Renal cortex interstitium (tissue), 11 donors: Measurements from ENCODE around the gene TMCC1. TPM values are rescaled to one million over a fixed set of nuclear protein-coding genes. Genes with fewer than 3 reads are reported as not detected.

ENCODE experiments used
- DNase-seq, 11 donors: peaks; one replicate each; pipeline ENCODE4 v3.0.0-alpha.2; 2013; ENCODE audit warnings: low read depth in 9 of 11, low spot score in 4 of 11; ENCODE audit errors: extremely low read depth in 1 of 11
- polyA plus RNA-seq, 3 donors: library from polyadenylated mRNA; unstranded; fragments of 120-200 nt; gene quantifications; one replicate each; pipeline ENCODE4 v1.2.1, GENCODE V29; 2013; ENCODE audit not compliant: insufficient read length in 3 of 3

TMCC1 gene
- polyA plus RNA-seq, 3 donors = 22.0 to 25.3 (median 25.3) TPM

DNA sequence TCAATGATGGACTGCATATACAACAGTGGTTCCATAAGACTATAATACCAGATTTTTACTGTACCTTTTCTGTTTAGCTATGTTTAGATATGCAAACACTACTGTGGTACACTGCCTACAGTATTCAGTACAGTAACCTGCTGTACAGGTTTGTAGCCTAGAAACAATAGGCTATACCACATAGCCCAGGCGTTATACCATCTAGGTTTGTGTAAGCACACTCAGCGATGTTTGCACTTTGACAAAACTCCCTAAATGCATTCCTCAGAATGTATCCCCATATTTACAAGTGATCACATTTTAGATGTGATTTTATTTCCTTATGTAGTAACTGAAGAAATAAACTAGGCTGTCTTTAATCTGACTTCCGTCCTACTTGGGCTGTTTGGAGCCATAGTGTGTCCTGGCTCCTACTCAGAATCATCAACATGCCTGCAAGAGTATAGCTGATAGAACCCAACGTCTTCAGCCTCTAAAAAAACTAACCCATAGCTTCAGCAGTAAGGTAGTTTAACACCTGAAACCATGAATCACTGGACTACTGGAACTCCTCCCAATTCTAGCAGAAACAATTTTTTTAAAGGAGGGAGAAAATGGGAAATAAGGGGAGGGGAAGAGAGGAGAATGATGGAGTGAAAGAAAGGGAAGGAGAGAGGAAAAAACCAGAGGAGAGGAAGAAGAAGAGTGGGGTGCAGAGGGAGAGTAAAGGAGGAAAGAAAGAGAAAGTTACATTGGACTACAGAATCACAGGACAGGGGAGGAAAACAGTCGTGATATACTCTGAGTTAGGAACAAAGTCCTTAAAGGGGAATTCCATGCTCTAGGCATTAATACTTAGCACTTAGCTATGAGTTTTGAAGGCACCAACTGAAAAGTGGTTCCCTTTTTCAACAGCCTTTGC, 219.4 kb downstream of the TMCC1 start:
- no peak for DNase-seq

DNA sequence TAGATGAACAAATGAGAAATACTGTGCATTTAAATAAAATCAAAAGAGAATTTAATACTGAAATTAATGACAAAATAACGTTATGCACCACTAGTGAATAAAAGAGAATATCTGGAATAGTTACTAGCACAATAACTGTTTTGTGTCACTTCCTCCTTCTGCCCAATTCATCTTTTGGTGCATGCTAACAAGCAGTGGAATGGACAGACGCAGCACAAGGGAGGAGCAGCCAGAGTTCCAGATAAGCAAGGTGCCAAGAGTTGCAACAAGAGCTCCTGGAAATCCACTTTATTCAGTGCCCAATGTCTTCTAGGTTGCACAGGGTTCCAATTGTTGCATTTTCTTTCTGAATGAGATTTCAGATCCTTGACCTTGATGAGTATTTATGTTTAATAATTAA, 220.5 kb downstream of the TMCC1 start:
- DNase-seq = no peak

DNA sequence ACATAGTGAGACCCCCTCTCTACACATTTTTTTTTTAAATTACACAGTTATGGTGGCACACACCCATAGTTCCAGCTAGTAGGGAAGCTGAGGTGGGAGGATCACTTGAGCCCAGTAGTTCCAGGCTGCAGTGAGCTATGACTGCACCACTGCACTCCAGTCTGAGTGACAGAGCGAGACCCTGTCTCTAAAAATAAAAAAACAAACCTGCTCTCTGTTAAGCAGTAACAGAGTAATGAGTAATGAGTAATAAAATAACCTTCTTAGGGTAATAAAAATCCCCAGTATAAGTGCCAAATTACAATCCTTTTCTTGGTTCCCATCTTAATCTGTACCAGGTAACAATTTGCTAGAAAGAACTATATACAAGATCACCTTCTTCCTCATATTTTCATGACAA, 221.1 kb downstream of the TMCC1 start:
- no peak for DNase-seq

DNA sequence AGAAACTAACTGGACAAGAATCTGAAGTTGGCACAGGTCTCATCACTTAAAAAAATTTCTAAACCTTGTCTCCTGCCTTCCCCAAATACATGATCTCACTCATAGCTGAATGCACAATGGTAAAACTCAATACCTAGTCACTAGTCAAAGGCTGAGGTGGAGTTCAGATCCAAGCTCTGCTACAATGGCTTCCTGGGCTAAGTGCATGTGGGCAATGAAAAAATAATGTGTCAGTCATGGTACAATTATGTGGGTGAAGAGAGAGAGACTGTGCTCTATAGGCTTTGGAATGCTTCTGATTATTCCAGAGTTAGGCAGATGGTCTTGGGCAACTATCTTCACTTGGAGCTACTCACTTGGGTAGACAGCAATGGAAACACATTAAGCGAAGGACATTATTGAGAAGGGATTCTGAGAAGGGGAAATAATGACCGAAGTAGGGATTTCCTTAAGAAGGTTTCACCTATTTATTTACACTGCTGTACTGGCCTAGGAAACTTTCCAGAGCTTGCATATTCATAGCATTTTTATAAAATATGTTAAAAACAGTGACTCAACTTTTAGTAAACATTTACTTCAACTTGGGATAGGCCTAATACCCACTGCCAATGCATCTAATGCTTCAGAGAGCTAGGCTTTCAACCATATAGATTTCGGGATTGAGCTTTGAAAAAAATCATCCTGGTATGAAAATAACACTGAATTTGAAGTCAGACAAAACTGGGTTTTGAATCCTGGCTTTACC, 228.3 kb downstream of the TMCC1 start:
- DNase-seq = no peak

DNA sequence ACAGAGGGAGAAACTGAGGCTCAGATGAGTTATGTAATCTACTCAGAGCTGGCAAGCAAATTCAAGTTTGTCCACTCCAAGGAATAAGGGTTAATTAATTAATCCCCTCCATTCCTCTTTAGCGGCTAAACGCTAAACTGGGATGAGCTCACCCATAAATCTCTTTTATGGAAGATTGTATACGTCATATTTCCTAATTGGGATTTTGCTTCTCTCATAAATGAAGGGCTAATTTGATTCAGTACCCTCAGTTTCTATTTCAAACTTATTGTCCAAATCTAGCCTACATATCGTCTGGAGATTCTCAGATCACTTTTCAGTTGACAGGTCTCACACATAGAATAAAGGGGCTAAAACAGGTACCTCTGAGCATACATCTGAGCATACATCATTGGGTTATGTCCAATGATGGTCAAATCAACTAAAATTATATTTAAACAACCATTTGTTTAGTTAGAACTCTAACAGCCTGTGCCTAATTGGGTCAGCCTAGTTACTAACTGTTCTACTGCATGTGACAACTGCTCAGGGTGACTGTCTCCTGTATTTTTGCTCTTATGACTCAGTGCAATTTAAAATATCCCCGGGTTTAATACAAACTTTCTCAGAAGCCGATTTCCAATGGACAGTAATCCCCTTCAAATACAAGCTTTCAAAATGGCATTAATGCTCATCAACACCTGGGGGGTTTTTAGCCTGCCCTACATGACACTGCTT, 229.4 kb downstream of the TMCC1 start:
- no peak for DNase-seq

DNA sequence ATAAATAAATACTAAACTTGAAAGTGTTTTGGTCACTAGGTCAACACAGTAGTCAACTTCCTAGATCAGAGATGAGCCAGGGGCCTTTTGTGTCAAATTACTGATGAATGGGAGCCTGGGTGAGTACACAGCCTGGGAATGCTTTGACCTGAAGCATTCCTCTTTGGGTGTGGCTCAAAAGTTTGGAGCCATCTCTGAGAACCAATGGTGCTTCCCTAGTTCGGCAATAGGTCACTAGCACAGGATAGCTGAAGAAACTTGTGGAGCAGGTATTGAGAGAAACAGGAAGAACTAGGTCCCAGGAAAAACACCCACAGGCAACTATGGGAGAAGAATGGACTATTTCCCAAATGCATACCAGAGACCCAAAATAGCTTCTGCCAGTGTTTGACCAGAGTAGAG, 230.5 kb downstream of the TMCC1 start:
- peak in 4 of 11 donors; percentile 13 to 35 (median 22) for DNase-seq

DNA sequence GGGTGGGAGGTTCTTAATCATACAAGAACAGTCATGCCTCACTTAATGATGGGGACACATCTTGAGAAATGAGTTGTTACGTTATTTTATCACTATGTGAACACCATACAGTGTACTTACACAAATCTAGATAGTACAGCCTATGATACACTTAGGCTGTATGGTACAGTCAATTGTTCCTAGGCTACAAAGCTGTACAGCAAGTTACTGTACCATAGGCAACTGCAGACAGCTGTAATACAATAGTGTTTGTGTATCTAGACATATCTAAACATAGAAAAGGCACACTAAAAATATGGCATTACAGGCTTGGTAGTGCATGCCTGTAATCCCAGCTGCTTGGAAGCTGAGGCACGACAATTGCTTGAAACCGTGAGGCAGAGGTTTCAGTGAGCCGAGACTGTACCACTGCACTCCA, 231.3 kb downstream of the TMCC1 start:
- DNase-seq = no peak

DNA sequence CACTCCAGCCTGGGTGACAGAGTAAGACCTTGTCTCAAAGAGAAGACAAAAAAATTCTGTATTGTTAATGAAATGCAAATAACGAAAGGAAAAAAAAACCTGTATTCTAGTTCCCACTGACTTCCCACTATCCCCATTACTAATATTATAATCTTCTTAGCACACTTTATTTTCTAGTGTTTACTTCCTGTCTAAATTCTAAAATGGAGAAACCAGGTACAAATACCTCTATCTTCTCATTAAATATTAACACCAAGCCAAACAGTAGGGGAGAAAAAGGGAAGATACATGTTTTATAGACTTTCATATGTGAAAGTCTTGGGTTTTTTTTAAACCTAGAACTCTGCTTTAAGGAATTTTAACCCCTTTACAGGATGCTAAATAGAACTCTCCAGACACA, 231.7 kb downstream of the TMCC1 start:
- DNase-seq = no peak

DNA sequence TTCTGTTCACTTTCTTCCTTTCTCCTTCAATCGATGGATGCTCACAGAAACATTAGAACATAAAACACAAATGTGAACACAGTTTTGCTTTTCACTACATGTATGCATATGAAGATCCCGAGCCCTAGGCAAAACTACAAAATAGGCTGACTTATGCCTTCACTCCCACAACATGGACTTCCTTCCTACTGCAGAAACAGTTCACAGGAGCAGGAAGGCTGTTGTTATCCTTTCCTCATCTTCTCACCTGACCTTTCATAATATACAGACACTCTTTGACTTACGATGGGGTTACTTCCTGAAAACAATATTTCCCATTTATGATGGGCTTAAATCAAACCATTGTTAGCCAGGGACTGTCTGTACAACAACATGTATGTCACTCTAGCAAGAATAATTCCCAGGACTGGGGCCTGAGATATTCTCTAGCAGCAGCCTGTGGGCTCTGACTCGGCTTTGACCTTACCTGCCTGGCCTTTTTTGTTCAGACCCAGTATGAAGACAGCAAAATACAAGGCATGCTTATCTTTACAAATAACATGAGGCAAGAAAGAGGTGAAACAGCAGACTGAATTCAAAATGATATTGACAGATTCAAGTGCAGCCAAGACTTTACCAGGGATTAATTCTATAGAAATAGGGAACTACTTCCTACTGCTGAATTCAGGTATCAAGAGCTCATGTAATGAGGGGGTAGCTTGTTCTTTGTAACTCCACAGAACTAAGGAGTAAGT, 235.2 kb downstream of the TMCC1 start:
- DNase-seq = no peak

DNA sequence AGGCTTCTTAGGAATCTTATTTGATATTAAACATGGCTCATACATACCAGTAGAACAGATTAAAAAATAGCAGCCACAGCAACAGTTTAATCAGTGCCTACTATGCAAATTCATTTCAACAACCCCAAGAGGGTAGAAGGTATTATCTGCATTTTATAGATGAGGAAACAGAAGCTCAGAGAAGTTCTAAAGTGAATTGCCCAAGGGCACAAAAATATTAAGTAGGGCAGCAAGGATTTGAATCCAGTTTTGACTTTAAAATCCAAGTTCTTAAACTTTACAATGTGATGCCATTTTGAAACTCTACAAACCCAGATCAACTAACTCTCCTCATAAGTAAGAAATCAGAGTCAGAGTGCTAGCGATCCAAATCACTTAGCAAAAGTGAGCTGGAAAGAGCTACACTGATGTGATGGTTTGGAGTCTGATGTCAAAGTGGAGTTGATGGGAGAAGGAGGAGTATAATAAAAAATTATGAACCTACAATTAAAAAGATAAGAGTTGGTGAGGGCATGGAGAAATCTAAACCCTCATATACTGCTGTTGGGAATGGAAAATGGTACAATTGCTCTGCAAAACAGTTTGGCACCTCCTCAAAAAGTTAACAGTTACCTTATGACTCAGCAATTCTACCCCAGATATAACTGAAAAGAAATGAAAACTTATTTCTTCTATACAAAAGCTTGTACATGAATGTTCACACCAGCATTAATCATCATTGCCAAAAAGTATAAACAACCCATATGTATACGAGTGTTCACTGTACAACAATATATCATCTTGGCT, 236.1 kb downstream of the TMCC1 start:
- DNase-seq = no peak

DNA sequence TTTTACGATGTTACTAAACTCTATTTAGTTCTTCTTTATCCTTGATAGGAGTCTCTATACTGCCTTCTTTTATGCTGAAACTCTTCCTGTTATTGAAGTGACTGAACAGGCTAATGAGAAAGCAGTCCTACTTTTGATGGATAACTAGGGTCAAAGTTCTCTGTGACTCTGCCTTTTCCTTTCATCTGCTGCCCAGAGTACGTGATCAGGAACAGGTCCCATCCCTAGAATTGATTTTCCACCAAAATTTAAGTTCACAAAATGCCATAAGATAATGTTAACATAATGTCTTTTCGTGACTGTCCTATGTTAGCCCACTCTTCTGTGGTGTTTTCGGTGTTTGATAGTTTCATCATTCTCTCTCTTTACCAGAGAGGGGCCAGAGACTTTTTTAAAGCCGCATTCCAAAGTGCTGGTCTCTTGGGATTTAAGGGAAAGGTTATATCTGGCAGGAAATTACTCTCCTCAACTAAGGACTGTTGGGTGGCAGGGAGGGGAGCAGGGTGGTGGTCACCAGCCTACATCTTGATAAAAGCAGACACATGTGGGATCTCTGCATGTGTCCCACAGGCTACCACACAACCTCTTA, 236.8 kb downstream of the TMCC1 start:
- no peak for DNase-seq

DNA sequence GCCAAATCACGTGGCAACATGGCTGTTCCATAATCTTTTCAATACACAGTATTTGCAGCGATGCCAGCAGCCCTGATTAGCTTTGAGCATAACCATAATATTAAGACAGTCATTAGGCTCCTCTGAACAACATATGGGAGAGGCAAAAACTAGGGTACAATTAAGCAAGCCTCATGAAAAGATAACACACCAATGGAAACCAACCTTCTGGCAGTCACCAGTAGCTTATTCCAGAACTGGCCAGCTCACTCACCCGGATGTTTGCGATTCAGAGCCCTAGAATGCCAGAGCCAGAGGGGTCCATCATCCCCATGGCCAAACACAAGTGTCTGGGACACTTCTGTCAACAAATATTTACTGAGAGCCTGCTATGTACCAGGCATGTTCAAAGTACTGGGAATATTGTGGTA, 238.2 kb downstream of the TMCC1 start:
- DNase-seq = no peak

DNA sequence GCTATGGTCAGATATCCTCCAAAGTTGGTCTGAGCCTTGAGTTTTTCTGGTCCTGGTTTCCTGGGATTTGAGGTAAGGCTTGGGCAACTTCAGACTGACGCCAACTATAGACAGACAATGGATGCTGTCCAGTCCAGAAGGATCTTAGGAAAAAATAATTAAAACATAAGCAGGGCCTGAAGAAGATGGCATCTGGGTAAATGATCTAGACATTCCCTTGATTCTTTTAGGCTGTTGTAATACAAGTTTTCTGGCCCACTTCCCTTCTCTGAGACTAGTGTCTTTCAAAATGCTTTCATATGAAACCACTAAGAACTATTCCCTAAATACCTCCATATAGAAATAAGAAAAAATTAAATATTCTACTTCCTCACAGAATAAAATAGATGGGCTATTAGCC, 239.4 kb downstream of the TMCC1 start:
- no peak for DNase-seq

DNA sequence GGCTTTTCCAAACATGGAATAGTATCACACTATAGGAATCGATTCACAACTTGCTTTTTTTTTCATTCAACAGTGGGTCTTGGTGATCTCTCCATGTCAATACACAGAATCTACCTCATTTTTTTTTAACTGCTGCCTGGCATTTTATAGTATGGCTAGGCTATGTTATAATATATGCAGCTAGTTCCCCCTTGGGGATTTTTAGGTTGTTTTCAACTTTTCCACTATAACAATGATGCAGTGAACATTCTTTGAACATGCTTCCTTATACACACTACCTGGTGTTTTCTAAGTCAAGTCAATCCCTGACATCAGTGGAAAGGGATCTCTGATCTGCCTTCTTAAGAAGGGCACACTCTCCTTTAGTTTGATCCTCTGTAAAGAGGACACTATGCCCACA, 240.5 kb downstream of the TMCC1 start:
- DNase-seq = no peak

DNA sequence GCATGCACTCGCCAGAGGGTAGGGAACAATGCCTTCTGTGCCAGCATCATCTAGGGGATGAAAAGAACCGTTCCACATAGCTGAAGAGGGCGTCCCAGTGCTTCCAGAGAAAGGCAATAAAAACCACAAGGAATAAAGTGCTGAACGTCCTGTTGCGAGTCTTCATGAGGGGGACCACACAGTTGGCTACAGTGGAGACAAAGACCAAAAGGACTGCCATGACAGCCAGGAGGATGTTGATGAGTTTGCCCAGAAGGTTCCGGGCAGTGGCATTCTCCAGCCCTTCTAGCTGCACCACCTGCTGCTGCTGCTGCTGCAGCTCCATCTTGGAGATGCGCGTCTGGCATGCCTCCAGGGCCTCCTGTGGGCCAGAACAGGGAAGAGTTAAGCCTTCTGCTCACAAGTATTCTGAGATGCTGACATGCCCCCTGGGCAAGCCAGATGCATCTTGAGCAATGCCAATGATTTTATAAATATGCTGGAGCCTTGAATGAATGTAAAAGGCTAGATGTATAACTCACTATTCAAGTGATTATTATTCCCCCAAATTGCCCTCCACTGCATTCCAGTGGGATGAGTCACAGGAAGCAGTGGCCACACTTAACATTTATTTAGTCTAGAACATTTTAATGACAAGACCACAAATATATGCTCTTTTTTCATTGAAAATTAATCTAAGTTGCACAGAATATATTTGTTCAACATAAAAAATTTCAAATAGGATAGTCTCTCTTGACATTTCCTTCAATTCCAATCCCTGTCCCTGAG, 241.9 kb downstream of the TMCC1 start:
- DNase-seq = no peak

DNA sequence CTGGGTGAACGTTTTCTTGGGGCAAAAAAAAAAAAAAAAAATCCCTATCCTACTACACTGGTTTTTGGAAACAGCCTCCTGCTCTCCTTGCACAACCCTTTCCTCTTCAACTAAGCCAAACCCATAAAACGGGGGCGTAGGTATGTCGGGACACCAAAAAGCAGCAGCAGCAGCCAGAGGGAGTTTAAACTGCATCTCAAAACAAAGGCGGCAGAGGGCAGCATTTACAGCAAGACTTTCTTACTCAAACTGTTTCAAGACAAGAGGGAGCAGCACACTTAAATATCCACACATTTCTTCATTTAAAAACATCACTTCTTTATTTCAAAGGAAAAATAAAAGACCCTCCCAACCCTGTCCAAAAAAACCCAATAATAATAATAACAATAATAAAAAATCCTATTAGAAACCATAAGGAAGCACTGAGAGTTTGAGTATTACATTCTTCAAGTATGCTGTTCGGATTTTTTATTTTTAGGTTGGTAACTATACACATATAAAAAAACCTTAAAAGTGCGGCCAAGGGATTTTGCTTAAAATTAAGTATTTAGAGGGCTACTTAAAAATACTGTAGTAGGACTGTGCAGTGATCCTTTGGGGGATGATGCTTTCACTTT, 243.1 kb downstream of the TMCC1 start:
- DNase-seq = peak in 10 of 11 donors; percentile 33 to 62 (median 46)

DNA sequence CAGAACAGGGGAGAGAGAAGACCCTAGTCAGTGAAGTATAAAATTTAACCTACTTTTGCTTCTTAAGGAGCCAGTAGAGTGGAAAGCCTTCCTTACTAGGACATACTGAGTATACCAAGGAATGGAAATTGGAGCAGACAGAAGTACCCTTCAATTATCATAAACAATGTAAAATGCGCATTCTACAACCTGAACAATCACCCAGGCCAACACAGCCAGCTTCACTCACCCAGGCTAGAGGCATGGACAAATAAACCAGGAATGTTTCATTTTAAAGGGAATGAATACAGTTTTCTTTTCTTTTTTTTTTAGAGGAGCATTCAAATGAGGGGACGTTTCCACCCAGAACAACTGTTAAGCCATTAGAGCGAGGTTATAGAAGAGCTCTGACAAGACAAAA, 245.1 kb downstream of the TMCC1 start:
- DNase-seq = no peak
